ENCODE results near the gene MYH9.

DNA sequence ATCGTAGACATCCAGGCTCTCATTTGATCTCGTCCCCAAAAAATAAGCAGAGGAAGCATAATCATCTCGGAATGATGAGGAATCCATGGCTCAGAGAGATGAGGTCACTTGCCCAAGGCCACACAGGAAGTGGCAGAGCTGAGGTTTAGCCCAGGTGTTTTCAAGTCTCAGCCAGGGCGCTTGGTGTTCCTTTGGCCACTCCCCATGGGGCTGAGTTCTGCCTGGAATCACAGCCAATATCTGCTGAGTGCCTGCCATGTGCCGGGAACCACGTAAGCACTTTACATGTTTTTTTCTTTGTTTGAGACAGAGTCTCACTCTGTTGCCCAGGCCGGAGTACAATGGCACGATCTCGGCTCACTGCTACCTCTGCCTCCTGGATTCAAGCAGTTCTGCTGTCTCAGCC lies 29.5 kb upstream of the MYH9 start:
- TF ChIP-seq, protein P1, sequence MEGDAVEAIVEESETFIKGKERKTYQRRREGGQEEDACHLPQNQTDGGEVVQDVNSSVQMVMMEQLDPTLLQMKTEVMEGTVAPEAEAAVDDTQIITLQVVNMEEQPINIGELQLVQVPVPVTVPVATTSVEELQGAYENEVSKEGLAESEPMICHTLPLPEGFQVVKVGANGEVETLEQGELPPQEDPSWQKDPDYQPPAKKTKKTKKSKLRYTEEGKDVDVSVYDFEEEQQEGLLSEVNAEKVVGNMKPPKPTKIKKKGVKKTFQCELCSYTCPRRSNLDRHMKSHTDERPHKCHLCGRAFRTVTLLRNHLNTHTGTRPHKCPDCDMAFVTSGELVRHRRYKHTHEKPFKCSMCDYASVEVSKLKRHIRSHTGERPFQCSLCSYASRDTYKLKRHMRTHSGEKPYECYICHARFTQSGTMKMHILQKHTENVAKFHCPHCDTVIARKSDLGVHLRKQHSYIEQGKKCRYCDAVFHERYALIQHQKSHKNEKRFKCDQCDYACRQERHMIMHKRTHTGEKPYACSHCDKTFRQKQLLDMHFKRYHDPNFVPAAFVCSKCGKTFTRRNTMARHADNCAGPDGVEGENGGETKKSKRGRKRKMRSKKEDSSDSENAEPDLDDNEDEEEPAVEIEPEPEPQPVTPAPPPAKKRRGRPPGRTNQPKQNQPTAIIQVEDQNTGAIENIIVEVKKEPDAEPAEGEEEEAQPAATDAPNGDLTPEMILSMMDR (IDR thresholded peaks at IDR 0.05), result no peak
- no peak for TF ChIP-seq POLR2A (IDR thresholded peaks at IDR 0.05; ENCODE audit: low read depth)
- TF ChIP-seq POLR2AphosphoS5 (IDR thresholded peaks at IDR 0.05), result no peak

Measured in esophagus muscularis mucosa (tissue), 3 donors.